Panc1 (cell line): ENCODE data around the gene CHMP6.

ENCODE experiments used
- POLR2AphosphoS5 ChIP-seq: IDR thresholded peaks from 2 replicates; pipeline ENCODE4 v1.6.1; 2012; ENCODE audit warnings: mild to moderate bottlenecking, low read depth, low read length, moderate library complexity
- TCF7L2 ChIP-seq: IDR thresholded peaks from 2 replicates; pipeline ENCODE4 v1.6.1; 2011; ENCODE audit warnings: mild to moderate bottlenecking, low read depth, low read length, inconsistent platforms
- TF ChIP-seq, protein P1 (sequence below): fragments of 450-650 bp; IDR thresholded peaks from 2 replicates; pipeline ENCODE4 v1.5.1; 2017; ENCODE audit warnings: mild to moderate bottlenecking

- no peak for TF ChIP-seq POLR2AphosphoS5
- TF ChIP-seq, protein P1, sequence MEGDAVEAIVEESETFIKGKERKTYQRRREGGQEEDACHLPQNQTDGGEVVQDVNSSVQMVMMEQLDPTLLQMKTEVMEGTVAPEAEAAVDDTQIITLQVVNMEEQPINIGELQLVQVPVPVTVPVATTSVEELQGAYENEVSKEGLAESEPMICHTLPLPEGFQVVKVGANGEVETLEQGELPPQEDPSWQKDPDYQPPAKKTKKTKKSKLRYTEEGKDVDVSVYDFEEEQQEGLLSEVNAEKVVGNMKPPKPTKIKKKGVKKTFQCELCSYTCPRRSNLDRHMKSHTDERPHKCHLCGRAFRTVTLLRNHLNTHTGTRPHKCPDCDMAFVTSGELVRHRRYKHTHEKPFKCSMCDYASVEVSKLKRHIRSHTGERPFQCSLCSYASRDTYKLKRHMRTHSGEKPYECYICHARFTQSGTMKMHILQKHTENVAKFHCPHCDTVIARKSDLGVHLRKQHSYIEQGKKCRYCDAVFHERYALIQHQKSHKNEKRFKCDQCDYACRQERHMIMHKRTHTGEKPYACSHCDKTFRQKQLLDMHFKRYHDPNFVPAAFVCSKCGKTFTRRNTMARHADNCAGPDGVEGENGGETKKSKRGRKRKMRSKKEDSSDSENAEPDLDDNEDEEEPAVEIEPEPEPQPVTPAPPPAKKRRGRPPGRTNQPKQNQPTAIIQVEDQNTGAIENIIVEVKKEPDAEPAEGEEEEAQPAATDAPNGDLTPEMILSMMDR, result no peak
- no peak for TF ChIP-seq TCF7L2
Measured at GRCh38 chr17:80960797-80961452, 30.7 kb upstream of the CHMP6 start.
